RWPE1 (cell line): Measurements from ENCODE around the gene CXCL12.
A peak's percentile ranks its signal among the peaks of the same experiment; 100 is the strongest.

Experiments
- CTCF ChIA-PET: fragments of 350-600 bp; sonication (Branson Sonifier 250); formaldehyde crosslinking; extraction: SDS; loops from one replicate; lab custom pipeline; 2021; lab: Yijun Ruan, JAX
- POLR2A ChIA-PET: fragments of 400-600 bp; formaldehyde crosslinking; extraction: SDS; loops from one replicate; lab custom pipeline; 2020; ENCODE audit warnings: antibody characterized with exemption; ENCODE audit not compliant: low non-redundant PET; lab: Yijun Ruan, JAX
- DNase-seq: peaks from one replicate; pipeline ENCODE4 v3.0.0; 2012; ENCODE audit warnings: low spot score
- H3K27ac ChIP-seq: fragments of 450-650 bp; 2 replicates; pipeline ENCODE4 v1.5.1; 2017
- TF ChIP-seq, protein P1 (sequence below): fragments of 450-650 bp; conservative IDR thresholded peaks from 2 replicates; pipeline ENCODE4 v1.5.1; 2017; ENCODE audit warnings: low read depth, mild to moderate bottlenecking

The CXCL12 gene

DNA sequence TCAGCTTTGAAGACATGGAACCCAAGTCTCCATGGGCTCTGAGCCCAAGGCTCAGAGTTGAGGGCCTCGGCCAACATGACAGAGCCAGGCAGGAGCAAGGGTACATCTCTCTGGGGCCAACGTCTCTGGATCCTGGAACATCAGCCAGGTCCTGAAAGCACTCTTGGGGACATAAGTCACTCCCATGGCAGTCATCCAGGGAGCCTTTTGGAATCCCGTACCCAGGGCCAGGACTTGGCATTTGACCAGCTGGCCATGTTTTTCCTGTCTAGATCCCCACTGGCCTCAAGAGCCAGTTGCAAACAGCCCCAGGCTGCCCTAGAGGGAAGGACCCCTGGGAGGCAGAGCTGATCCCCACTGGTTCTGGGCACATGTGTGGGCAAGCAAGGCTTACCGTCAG is 4.3 kb upstream of the CXCL12 start:
- TF ChIP-seq, protein P1, sequence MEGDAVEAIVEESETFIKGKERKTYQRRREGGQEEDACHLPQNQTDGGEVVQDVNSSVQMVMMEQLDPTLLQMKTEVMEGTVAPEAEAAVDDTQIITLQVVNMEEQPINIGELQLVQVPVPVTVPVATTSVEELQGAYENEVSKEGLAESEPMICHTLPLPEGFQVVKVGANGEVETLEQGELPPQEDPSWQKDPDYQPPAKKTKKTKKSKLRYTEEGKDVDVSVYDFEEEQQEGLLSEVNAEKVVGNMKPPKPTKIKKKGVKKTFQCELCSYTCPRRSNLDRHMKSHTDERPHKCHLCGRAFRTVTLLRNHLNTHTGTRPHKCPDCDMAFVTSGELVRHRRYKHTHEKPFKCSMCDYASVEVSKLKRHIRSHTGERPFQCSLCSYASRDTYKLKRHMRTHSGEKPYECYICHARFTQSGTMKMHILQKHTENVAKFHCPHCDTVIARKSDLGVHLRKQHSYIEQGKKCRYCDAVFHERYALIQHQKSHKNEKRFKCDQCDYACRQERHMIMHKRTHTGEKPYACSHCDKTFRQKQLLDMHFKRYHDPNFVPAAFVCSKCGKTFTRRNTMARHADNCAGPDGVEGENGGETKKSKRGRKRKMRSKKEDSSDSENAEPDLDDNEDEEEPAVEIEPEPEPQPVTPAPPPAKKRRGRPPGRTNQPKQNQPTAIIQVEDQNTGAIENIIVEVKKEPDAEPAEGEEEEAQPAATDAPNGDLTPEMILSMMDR = no peak
- ChIA-PET CTCF (interaction anchor here (0.6 kb wide), 1 partner anchor 415 kb away, joined by 3 read pairs; no protein-coding TSS in a partner anchor), POLR2A (no interaction called here)
- no peak for DNase-seq
- H3K27ac ChIP-seq = no peak overlapping the region

- POLR2A ChIA-PET = no interaction called here
- CTCF ChIA-PET = interaction anchor here (0.6 kb wide), 1 partner anchor 415 kb away, joined by 3 read pairs; no protein-coding TSS in a partner anchor
- no peak overlapping the region for H3K27ac ChIP-seq
- no peak for DNase-seq
- TF ChIP-seq, protein P1 = no peak
Measured at GRCh38 chr10:44388641-44389040, 3.7 kb upstream of the CXCL12 start.

DNA sequence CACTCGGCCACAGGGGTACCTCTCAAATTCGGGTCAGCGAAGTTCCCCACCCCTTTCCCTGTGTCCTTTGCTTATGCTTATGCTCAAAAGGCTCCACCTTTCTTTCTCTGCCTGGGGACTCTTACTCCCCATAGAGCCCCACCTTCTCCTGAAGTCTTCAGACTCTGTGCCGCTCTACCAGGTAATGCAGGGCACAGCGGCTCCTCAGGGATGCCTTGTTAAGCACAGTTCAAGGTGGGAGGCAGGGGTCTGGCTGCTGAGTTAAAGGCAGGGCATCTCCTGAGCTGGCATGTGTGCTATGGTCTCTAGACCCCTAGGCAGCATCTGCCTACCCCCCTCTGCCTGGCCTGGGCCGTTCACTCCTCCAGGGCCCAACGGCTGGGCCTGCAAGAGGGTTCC is 3.0 kb upstream of the CXCL12 start:
- CTCF ChIA-PET = no interaction called here

GRCh38 chr10:44386546-44387052 is 1.7 kb upstream of the CXCL12 start:
- CTCF ChIA-PET = interaction anchor here (0.6 to 1.0 kb wide), 8 partner anchors 10 to 1894 kb away, joined by 3 to 5 read pairs (median 4); no protein-coding TSS in a partner anchor
- DNase-seq = peak; percentile 46
- H3K27ac ChIP-seq = no peak overlapping the region
- TF ChIP-seq, protein P1 = peak; percentile 73
- POLR2A ChIA-PET = no interaction called here

More for the DNA sequence above, 3.0 kb upstream of the CXCL12 start:
- no peak for DNase-seq
- TF ChIP-seq, protein P1 = no peak
- POLR2A ChIA-PET = no interaction called here
- H3K27ac ChIP-seq = no peak overlapping the region

GRCh38 chr10:44385696-44386441 is 972 bp upstream of the CXCL12 start:
- ChIA-PET CTCF (interaction anchor here (0.6 to 1.0 kb wide), 3 partner anchors 180 to 1893 kb away, joined by 3 to 5 read pairs (median 4); no protein-coding TSS in a partner anchor), POLR2A (no interaction called here)
- no peak overlapping the region for H3K27ac ChIP-seq
- TF ChIP-seq, protein P1 = no peak
- DNase-seq = no peak

DNA sequence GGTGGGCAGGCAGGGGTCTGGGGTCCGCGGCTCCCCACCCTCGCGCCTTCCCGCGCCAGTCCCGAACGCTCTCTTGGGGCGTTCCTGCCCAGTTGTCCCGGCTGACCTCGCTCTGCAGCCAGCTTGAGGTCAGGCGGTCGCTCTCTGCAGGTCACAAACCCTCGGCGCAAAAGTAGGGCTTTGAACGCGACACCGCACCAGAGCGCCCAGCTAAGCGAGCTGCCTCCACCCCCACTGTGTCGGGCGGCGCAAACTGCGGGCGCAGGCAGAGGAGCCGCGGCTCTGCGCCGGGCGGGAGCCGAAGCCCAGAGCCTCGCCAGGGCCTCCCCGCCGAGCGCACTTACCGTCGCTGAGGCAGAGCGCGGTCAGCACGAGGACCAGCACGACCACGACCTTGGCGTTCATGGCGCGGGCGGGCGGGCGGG is 284 bp downstream of the CXCL12 start:
- H3K27ac ChIP-seq = no peak overlapping the region
- ChIA-PET CTCF (no interaction called here), POLR2A (no interaction called here)
- DNase-seq = no peak
- TF ChIP-seq, protein P1 = no peak
